Lung (tissue), 12 donors: ENCODE measurements around the gene IL16. TPM values are rescaled to one million over a fixed set of nuclear protein-coding genes. Genes with fewer than 3 reads are reported as not detected.

Experiments used
- ATAC-seq: fragments of 200-7000 bp; cut with Tn5 transposase; one replicate; pipeline ENCODE4 v1.9.1; 2020; ENCODE audit warnings: moderate number of reproducible peaks; ENCODE audit not compliant: insufficient read depth, low FRiP score
- DNase-seq, 3 donors: peaks; one replicate each; pipeline ENCODE4 v3.0.0-alpha.2; 2013 to 2017
- H3K27ac ChIP-seq, 2 donors: one replicate each; pipeline ENCODE4 v1.5.1; 2013; ENCODE audit warnings: mild to moderate bottlenecking in 2 of 2, moderate library complexity in 2 of 2, control low read depth in 1 of 2, inconsistent platforms in 1 of 2, low read depth in 1 of 2, low read length in 1 of 2
- H3K27me3 ChIP-seq, 3 donors: one replicate each; pipeline ENCODE4 v1.5.1; 2013; ENCODE audit warnings: low read length in 2 of 3; ENCODE audit not compliant: control insufficient read depth in 3 of 3, insufficient read depth in 3 of 3
- H3K36me3 ChIP-seq, 4 donors: one replicate each; pipeline ENCODE4 v1.5.1; 2013; ENCODE audit warnings: low read length in 4 of 4, mild to moderate bottlenecking in 1 of 4, moderate library complexity in 1 of 4; ENCODE audit not compliant: control insufficient read depth in 4 of 4, insufficient read depth in 4 of 4
- H3K4me1 ChIP-seq, 5 donors: one replicate each; pipeline ENCODE4 v1.5.1; 2013; ENCODE audit warnings: low read length in 5 of 5, mild to moderate bottlenecking in 2 of 5, moderate library complexity in 1 of 5; ENCODE audit not compliant: control insufficient read depth in 5 of 5, insufficient read depth in 5 of 5
- H3K4me3 ChIP-seq: one replicate; pipeline ENCODE4 v1.5.1; 2013; ENCODE audit warnings: mild to moderate bottlenecking, control low read depth, moderate library complexity
- H3K9ac ChIP-seq, 2 donors: one replicate each; pipeline ENCODE4 v1.5.1; 2013; ENCODE audit warnings: low read length in 2 of 2, control low read depth in 1 of 2; ENCODE audit not compliant: insufficient read depth in 1 of 2
- H3K9me3 ChIP-seq, 4 donors: one replicate each; pipeline ENCODE4 v1.5.1; 2013; ENCODE audit warnings: low read length in 3 of 4, mild to moderate bottlenecking in 1 of 4, moderate library complexity in 1 of 4; ENCODE audit not compliant: control insufficient read depth in 4 of 4, insufficient read depth in 3 of 4
- WGBS, 2 donors: extraction: QIAGEN DNeasy Blood & Tissue Kit; methylation state at CpG; one replicate each; pipeline ENCODE4 v1.1.7; 2013; 5-methylcytosine and 5-hydroxymethylcytosine counted together
- polyA plus RNA-seq, 2 donors: library from polyadenylated mRNA; stranded (reverse); fragments of 200-250 nt; gene quantifications; one replicate each; pipeline ENCODE4 v1.2.1, GENCODE V29; 2013
- total RNA-seq, 2 donors: library from RNA; depleted of rRNA in 1 of 2; stranded (reverse); fragments of >200 nt in 1 of 2; gene quantifications; one replicate each; pipeline ENCODE4 v1.2.1, GENCODE V29; 2014 to 2021
- TF ChIP-seq, protein P1 (sequence below): IDR thresholded peaks from 2 replicates; pipeline ENCODE4 v1.5.1; 2012; ENCODE audit warnings: mild to moderate bottlenecking; ENCODE audit errors: control extremely low read depth, extremely low read depth
- donor health status: control.
- donor health status: control.
- donor health status: Bipolar disorder and iron deficiency.
- donor health status: healthy.
- donor health status: DM: yes; HTN: yes; CAD: no.

IL16 gene
- total and polyA plus RNA-seq, 4 donors = 18.8 to 45.4 (median 24.4) TPM

DNA sequence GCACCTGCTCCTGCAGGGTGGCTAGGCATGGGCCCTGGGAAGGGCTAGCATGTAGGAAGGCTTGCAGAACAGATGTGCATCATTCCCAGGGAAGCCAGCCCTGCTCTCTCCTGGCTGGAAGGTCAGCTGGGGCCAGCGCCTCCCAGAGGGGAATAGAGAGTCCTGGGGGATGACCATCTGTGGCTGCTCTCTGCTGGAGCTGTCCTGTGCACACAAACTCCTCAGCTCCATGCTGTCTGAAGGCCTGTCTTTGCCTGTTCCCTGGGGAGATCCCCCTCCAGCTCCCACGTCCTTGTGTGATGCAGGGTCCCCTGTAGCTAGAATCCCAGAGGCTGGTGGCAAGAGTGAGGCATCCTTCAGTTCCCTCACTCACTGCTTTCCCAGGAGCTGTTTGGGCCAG is 19.3 kb downstream of the IL16 start:
- Histone ChIP-seq H3K9me3 (peaks cover 0 to 13% (median 4%) of the 10 kb centered on the region in 4 donors), H3K9ac (no peak overlapping the region), H3K4me3 (no peak overlapping the region), H3K4me1 (peaks cover 0 to 5% (median 0%) of the 10 kb centered on the region in 5 donors), H3K36me3 (no peaks in the 10 kb centered on the region), H3K27ac (peak overlapping the region in 1 of 2 donors; percentile 6), H3K27me3 (no peaks in the 10 kb centered on the region)
- TF ChIP-seq, protein P1, sequence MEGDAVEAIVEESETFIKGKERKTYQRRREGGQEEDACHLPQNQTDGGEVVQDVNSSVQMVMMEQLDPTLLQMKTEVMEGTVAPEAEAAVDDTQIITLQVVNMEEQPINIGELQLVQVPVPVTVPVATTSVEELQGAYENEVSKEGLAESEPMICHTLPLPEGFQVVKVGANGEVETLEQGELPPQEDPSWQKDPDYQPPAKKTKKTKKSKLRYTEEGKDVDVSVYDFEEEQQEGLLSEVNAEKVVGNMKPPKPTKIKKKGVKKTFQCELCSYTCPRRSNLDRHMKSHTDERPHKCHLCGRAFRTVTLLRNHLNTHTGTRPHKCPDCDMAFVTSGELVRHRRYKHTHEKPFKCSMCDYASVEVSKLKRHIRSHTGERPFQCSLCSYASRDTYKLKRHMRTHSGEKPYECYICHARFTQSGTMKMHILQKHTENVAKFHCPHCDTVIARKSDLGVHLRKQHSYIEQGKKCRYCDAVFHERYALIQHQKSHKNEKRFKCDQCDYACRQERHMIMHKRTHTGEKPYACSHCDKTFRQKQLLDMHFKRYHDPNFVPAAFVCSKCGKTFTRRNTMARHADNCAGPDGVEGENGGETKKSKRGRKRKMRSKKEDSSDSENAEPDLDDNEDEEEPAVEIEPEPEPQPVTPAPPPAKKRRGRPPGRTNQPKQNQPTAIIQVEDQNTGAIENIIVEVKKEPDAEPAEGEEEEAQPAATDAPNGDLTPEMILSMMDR = no peak
- DNase-seq (no peak), ATAC-seq (no peak)
- 83 to 86% methylated on average over 2 of the region's 2 CpGs for WGBS, 2 donors

DNA sequence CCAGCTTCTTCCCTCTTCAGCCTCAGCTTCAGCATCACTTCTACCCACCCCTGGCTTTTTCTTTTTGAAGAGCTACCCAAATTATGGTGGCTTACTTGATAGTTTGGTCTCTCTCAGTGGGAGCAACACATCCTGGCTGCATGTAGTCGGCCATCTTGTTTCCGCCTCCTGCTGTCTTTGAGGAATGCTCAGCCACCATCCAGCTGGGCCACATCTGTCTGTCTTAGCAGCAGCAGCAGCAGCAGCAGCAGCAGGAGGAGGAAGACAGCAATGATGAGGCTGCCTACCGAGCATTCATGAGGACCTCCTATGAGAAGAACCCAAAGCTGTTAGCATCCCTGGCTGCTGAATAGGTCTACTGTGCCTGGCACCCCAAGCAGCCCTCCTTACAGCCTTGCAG is 19.7 kb downstream of the IL16 start:
- 79 to 83% methylated on average over 3 of the region's 3 CpGs for WGBS, 2 donors
- Histone ChIP-seq H3K27me3 (no peaks in the 10 kb centered on the region), H3K36me3 (no peaks in the 10 kb centered on the region), H3K27ac (peak overlapping the region in 1 of 2 donors; percentile 6), H3K4me1 (peaks cover 0 to 7% (median 0%) of the 10 kb centered on the region in 5 donors), H3K4me3 (no peak overlapping the region), H3K9ac (no peak overlapping the region), H3K9me3 (peaks cover 0 to 13% (median 4%) of the 10 kb centered on the region in 4 donors)
- TF ChIP-seq, protein P1 = no peak
- DNase-seq (peak; percentile 26 to 51 (median 51)), ATAC-seq (no peak)

DNA sequence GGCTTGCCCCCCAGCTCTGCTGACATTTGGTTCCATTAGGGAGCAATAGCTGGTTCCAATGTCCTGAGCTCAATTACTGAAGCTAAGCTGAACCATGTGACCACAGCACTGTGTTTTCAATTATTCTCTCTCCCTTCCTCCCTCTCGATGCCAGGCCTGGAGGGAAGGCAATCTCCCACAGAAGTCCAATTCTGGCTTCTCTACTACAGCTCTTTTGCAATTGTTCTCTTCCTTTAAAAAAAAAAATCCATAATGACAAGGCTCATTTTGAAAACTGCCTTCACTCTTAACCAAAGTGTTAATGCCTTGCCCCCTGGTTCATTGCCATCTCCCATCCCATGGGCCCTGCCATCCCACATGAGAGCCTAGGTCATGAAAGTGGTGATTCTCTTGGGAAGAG is 24.8 kb downstream of the IL16 start:
- TF ChIP-seq, protein P1 = no peak
- H3K27ac ChIP-seq = peak overlapping the region in 1 of 2 donors; percentile 48
- no peak overlapping the region for H3K9ac ChIP-seq
- H3K36me3 ChIP-seq = no peaks in the 10 kb centered on the region
- H3K27me3 ChIP-seq = no peaks in the 10 kb centered on the region
- no peaks in the 10 kb centered on the region for H3K9me3 ChIP-seq
- no peak overlapping the region for H3K4me3 ChIP-seq
- ATAC-seq = peak; percentile 27
- H3K4me1 ChIP-seq = peaks cover 0 to 7% (median 0%) of the 10 kb centered on the region in 5 donors
- WGBS, 2 donors = 33 to 59% methylated on average over 1 of the region's 1 CpG
- peak in 2 of 3 donors; percentile 11 to 40 for DNase-seq

DNA sequence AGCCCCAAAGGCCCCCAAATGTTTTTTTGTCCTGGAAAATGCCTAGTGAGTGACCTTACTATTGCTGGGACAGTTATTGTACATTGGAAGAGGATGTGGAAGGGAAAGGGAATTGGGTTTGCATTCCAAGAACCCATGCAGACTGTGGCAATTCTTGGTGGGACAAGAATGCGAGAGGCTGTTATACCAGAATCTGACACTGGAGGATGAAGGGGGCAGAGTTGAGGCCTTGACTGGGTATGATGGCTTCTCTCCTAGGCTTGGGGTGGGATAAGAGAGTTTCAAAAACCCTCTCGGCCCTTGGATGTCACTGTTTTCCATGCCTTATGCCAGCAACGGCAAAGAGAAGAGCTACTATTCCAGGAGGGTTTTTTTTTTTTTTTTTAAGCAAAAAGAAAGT is 25.3 kb downstream of the IL16 start:
- Histone ChIP-seq H3K36me3 (no peaks in the 10 kb centered on the region), H3K27ac (peak overlapping the region in 1 of 2 donors; percentile 39), H3K9me3 (no peaks in the 10 kb centered on the region), H3K9ac (no peak overlapping the region), H3K27me3 (no peaks in the 10 kb centered on the region), H3K4me3 (no peak overlapping the region), H3K4me1 (peaks cover 0 to 7% (median 0%) of the 10 kb centered on the region in 5 donors)
- 81 to 92% methylated on average over 3 of the region's 3 CpGs for WGBS, 2 donors
- TF ChIP-seq, protein P1 = no peak
- ATAC-seq = no peak
- DNase-seq = no peak
